Gastroesophageal sphincter (tissue), 3 donors: ENCODE results near the gene CCL17.

Experiments used
- CTCF ChIP-seq, 4 experiments: fragments of 200-600 bp in 2 of 4; fragments of 450-650 bp in 2 of 4; sonication (generic) in 1 of 4; IDR thresholded peaks; one replicate each; pipeline ENCODE4 v1.5.1; 2017 to 2019; ENCODE audit warnings: antibody characterized with exemption in 4 of 4, mild to moderate bottlenecking in 2 of 4, moderate library complexity in 2 of 4
- EP300 ChIP-seq: sonication (generic); formaldehyde crosslinking; IDR thresholded peaks from one replicate; pipeline ENCODE4 v1.6.1; 2017; ENCODE audit warnings: antibody characterized with exemption, mild to moderate bottlenecking

- TF ChIP-seq EP300: no peak
- no peak for TF ChIP-seq CTCF (IDR thresholded peaks at IDR 0.05)
Measured at GRCh38 chr16:57401943-57402640, 2.5 kb upstream of the CCL17 start.
